ENCODE measurements around the gene SNRK.

The SNRK gene

GRCh38 chr3:43307649-43308048 is 21.3 kb downstream of the SNRK start:
- no peak for DNase-seq (ENCODE audit: low spot score)
- no peak for FAIRE-seq

DNA sequence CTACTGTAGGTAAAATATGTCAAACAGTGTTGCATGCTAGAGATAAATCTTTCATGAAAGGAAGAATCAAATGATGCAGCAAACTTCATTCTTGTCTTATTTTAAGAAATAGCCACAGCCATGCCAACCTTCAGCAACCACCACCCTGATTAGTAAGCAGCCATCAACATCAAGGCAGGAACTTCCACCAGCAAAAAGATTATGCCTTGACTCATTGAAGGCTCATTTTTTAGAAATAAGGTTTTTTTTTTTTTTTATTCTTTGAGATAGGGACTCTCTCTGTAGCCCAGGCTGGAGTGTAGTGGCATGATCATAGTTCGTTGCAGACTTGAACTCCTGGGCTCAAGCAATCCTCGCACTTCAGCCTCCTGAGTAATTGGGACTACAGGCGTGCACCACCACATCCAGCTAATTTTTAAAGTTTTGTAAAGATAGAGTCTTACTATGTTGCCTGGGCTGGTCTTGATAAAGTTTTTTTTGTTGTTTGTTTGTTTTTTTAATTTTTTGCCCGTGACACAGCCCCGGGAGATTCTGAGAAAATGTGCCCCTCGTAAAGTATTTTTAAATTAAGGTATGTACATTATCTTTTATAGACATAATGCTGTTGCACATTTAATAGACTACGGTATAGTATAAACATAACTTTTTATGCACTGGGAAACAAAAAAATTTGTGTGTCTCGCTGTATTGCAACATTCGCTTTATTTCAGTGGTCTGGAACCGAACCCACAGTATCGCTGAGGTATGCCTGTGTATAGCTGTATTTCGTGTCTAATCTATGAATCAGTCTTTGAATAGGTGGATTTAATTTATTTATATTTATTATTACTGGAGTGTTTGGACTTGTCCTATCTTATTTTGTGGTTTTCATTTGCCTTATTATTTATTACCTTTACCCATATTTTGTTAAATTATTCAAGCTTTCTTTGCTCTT is 23.3 kb downstream of the SNRK start:
- DNase-seq (ENCODE audit: low spot score), result no peak
- FAIRE-seq, result no peak

DNA sequence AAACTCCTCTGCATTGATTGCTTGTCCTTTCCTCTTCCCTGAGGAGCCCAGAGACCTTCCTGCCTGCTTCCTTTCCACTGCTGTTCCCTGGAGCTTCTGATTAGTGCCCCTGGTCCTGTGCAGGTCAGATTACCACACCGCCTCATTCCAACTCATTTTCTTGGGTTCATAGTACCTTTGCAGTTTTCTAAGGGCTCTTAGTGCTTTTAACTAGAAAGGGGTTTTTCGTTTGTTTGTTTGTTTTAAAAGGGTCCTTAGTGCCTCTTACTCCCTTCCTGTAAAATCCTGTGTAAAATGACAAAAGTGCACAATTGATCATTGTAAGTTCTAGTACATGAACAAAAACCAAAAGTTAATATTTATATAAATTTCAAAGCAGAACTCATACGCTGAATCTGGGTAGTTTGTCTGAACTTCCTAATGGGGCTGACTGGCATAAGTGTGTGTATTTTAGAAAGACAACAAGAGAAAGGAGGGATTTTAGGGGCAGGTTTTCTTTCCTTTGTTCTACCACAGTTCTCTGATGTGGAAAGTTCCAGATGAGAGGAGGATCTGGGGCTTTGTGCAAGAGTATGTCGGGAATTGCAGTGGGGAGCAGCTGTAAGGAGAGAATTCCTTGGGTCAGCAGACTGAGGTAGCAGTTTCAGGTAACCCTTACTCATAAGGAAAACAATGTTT is 30.6 kb downstream of the SNRK start:
- no peak for FAIRE-seq
- no peak for DNase-seq (ENCODE audit: low spot score)

GRCh38 chr3:43317461-43318316 is 31.3 kb downstream of the SNRK start:
- no peak for DNase-seq (ENCODE audit: low spot score)
- FAIRE-seq, result no peak

DNA sequence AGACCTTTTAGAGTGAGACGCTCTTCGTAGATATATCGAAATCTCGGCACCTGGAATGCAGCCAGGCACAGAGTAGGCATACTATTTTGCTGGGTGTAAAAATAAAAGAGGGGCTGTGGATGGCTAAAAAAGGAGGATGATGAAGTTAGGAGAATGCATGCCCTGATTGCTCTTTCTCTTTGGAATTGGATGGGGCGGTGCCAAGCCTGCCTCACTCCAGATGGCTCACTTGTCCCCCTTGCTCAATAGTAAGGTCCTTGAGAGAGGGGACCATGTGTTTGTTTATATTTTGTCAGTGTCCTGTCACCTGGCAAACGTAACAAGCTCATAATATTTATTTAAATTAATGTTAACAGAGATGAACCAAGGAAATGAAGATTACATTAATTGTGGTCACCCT is 33.0 kb downstream of the SNRK start:
- FAIRE-seq, result no peak
- no peak for DNase-seq (ENCODE audit: low spot score)

GRCh38 chr3:43319794-43320193 is 33.5 kb downstream of the SNRK start:
- DNase-seq (ENCODE audit: low spot score) (no peak), FAIRE-seq (no peak)

GRCh38 chr3:43320288-43320687 is 33.9 kb downstream of the SNRK start:
- no peak for DNase-seq (ENCODE audit: low spot score)
- no peak for FAIRE-seq

DNA sequence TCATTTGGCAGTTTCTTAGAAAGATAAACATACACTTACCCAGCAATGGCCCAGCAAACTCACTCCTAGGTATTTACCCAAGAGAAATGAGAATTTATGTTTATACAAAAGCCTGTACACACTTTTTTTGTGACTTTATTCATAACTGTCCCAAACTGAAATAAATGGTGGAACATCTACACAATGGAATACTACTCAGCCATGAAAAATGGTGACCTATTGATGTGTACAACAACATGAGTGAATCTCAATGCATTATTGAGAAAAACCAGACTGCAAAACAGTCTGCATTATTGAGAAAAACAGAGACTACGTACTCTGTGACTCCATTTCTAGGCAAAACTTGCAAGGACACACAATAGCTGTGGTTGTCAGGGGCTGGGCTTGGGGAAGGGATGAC is 37.2 kb downstream of the SNRK start:
- FAIRE-seq (no peak), DNase-seq (ENCODE audit: low spot score) (no peak)

DNA sequence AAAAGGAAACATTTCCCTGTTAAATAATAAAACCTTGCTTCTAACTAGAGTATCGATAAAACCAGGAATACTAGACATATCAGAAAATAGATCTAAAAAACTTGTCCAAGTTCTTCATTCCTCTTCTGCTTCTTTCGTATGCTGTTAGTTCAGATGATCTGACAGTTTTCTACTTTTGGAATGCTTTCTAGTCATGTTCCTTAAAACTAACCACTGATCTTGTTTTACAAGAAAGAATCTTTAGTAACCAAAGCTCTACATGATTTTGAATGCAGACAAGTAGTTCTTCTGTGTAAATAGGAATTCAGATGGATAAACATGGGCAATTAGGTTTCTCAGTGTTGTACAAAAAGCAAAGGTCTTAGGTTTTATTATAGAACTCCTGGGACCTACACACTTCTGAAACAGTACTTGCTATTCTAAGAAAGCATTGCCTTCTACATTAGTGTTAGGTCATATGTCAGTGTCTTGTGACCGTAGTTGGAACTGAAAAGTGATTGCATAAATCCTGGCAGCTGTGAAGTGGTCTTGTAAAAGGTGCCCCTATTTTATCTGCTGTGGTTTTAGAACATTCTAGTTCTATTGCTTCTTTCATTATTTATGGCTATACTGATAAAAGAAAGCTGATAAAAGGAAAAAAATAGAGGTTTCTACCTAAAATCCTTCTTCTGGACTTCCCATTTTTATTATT is 40.7 kb downstream of the SNRK start:
- no peak for FAIRE-seq
- DNase-seq (ENCODE audit: low spot score), result no peak

DNA sequence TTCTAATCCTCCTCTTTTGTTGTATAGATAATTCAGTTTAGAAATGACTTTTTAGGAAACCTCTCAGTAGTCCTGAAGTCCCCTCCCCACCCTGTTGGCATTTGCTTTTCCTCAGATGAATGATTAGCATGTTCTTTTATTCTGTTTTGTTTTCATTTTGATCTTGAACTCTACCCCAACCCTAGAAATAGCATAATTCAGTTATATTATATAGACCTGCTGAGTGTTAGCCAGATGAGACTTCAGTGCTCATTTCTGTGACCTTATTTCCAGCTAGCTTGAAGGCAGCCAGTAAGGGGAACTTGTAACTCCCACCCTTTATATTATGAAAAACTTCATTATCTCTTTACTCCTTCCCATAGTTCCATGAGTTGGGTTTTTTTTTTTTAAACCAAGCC is 41.2 kb downstream of the SNRK start:
- FAIRE-seq (no peak), DNase-seq (ENCODE audit: low spot score) (no peak)

DNA sequence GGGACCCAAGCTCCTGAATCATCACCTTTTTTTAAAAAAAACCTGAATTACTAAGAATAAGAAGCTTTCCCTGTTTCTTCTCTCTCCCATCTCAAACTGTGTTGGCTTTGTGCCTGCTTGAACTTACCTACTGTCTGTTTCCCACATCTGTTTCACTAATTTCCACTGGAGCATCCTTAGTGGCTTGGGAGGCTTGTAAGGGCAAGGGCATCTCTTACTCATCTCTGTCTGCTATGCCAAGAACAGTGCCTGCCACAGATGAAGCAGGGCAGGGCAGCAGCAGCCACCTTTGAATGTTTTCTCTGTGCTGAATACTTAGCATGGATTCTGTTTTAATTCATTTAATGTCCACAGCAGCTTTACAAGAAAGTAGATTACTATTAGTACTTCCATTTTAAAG is 42.3 kb downstream of the SNRK start:
- no peak for DNase-seq (ENCODE audit: low spot score)
- no peak for FAIRE-seq

DNA sequence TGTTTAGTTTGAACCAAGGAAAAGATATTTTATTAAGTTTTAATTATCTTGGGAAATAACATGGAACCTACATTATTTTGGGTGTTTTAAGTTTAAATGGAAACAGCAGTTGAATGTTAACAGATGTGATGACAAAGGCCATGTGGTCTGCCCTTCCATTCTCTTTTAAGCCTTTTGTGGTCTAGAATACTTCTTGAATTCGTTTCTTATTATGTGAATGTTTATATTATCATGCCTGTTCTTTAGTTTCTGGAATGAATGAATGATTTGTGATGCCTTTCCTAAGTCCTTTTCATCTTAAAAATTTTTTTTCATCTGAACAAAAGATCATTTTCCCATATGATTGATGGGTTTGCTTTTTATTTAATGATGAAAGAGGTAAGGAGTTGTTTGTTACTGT is 44.6 kb downstream of the SNRK start:
- DNase-seq (ENCODE audit: low spot score), result no peak
- no peak for FAIRE-seq

DNA sequence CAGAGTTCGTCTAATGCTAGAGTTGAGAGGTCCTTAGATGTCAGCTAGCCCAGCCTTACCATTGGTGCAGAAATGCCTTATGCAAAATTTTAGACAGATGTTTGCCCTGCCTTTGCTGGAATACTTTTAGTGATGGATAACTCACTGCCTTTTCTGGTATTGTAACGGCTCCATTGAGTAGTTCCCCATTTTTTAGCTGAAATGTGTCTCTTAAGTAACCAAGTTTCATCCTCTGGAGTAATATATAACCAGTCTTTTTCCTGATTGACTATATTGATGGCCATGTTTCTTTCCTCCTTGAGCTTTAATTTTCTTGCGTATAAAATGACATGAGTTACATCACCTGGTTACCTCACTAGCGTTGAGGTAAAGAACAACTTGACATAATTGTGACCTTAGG is 45.0 kb downstream of the SNRK start:
- no peak for FAIRE-seq

DNA sequence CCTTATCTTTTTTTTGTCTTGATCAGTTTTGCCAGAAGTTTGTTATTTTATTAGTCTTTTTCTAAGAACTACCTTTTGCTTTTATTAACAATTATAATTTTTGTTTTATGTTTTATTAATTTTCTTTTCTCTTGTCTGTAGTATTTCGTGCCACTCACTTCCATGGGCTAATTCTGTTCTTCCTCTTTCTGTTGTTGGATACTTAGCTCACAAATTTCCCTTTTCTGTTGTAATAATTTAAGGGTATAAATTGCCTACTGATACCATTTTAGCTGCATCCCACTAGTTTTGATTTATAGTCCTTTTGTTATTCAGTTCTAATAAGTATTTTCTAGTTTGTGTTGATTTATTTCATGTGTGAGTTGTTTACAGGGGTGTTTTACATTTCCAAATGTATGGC is 48.6 kb downstream of the SNRK start:
- FAIRE-seq (no peak), DNase-seq (ENCODE audit: low spot score) (no peak)

More for the DNA sequence above, 45.0 kb downstream of the SNRK start:
- no peak for DNase-seq (ENCODE audit: low spot score)

GRCh38 chr3:43335799-43336198 is 49.5 kb downstream of the SNRK start:
- no peak for DNase-seq (ENCODE audit: low spot score)
- FAIRE-seq, result no peak

GRCh38 chr3:43338295-43338694 is 52.0 kb downstream of the SNRK start:
- no peak for FAIRE-seq
- no peak for DNase-seq (ENCODE audit: low spot score)

- DNase-seq (ENCODE audit: low spot score), result no peak
- no peak for FAIRE-seq
Measured at GRCh38 chr3:43340403-43340802, 54.1 kb downstream of the SNRK start.

- DNase-seq (ENCODE audit: low spot score) (no peak), FAIRE-seq (no peak)
Measured at GRCh38 chr3:43341788-43342187, 55.4 kb downstream of the SNRK start.

DNA sequence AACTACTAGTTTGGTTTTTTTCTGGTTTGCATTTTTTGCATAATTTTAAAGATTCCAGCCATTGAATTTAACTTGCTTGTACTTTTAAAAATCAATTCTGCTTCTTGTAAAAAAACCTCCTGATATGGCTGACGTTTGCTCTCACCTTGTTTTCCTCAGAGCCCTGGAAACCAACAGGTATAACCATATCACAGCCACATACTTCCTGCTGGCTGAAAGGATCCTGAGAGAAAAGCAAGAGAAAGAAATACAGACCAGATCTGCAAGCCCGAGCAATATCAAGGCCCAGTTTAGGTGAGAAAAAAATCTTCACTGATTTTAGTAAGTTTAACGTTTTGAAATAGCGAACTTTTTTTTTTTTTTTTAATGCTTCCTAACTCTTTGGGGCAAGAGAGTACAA is 56.8 kb downstream of the SNRK start:
- FAIRE-seq (no peak), DNase-seq (ENCODE audit: low spot score) (no peak)

- no peak for DNase-seq (ENCODE audit: low spot score)
- no peak for FAIRE-seq
Measured at GRCh38 chr3:43343815-43344214, 57.5 kb downstream of the SNRK start.

GRCh38 chr3:43344520-43344919 is 58.2 kb downstream of the SNRK start:
- DNase-seq (ENCODE audit: low spot score), result no peak
- no peak for FAIRE-seq
